Loucy (cell line): ENCODE measurements around the gene CLSTN1.

Source experiments
- H2AFZ ChIP-seq: fragments of 200-600 bp; sonication (generic); 2 replicates; pipeline ENCODE4 v1.6.0; 2016; ENCODE audit warnings: antibody characterized with exemption, mild to moderate bottlenecking, low read length, moderate library complexity
- H3F3A ChIP-seq: fragments of 200-600 bp; 2 replicates; pipeline ENCODE4 v1.6.0; 2016; ENCODE audit warnings: antibody characterized with exemption, low read depth, mild to moderate bottlenecking
- H3K27me3 ChIP-seq: fragments of 200-600 bp; sonication (generic); 2 replicates; pipeline ENCODE4 v1.6.1; 2014; ENCODE audit warnings: low read length, mild to moderate bottlenecking; ENCODE audit not compliant: insufficient read depth, poor library complexity, severe bottlenecking
- H3K36me3 ChIP-seq: fragments of 200-600 bp; sonication (generic); 2 replicates; pipeline ENCODE4 v1.6.1; 2016; ENCODE audit warnings: low read length; ENCODE audit not compliant: insufficient read depth
- H3K4me1 ChIP-seq: fragments of 200-600 bp; sonication (generic); 2 replicates; pipeline ENCODE4 v1.5.1; 2014; ENCODE audit warnings: low read length, mild to moderate bottlenecking; ENCODE audit not compliant: insufficient read depth, poor library complexity, severe bottlenecking
- H3K4me2 ChIP-seq: fragments of 200-600 bp; sonication (generic); 2 replicates; pipeline ENCODE4 v1.6.0; 2014; ENCODE audit warnings: antibody characterized with exemption, low read length, low read depth, mild to moderate bottlenecking; ENCODE audit not compliant: poor library complexity, severe bottlenecking
- H3K4me3 ChIP-seq: fragments of 200-600 bp; sonication (generic); 2 replicates; pipeline ENCODE4 v1.5.1; 2014; ENCODE audit warnings: low read length, mild to moderate bottlenecking, mixed read lengths; ENCODE audit not compliant: poor library complexity, severe bottlenecking
- H3K79me2 ChIP-seq: fragments of 200-600 bp; sonication (generic); 2 replicates; pipeline ENCODE4 v1.6.1; 2014; ENCODE audit warnings: low read length; ENCODE audit not compliant: insufficient read depth
- H3K9ac ChIP-seq: fragments of 200-600 bp; sonication (generic); 2 replicates; pipeline ENCODE4 v1.6.0; 2014; ENCODE audit warnings: mild to moderate bottlenecking, low read depth, low read length, moderate library complexity; ENCODE audit not compliant: poor library complexity, severe bottlenecking
- H3K9me2 ChIP-seq: fragments of 200-600 bp; sonication (generic); replicated peaks from 2 replicates; pipeline ENCODE4 v1.6.1; 2016; ENCODE audit warnings: low read depth, low read length, mixed read lengths
- H3K9me3 ChIP-seq: fragments of 200-600 bp; sonication (generic); 2 replicates; pipeline ENCODE4 v1.6.1; 2014; ENCODE audit warnings: mild to moderate bottlenecking, antibody characterized with exemption, low read length, low read depth; ENCODE audit not compliant: insufficient read depth
- H4K20me1 ChIP-seq: fragments of 200-600 bp; sonication (generic); 2 replicates; pipeline ENCODE4 v1.6.0; 2014; ENCODE audit warnings: antibody characterized with exemption, low read length, mild to moderate bottlenecking; ENCODE audit not compliant: insufficient read depth, poor library complexity, severe bottlenecking
- CTCF ChIP-seq: fragments of 200-600 bp; sonication (generic); conservative IDR thresholded peaks from 2 replicates; pipeline ENCODE4 v1.5.1; 2014; ENCODE audit warnings: mild to moderate bottlenecking, antibody characterized with exemption, low read length
- EZH2phosphoT487 ChIP-seq: fragments of 200-600 bp; IDR thresholded peaks from 2 replicates; pipeline ENCODE4 v1.6.1; 2018; ENCODE audit warnings: antibody characterized with exemption, mild to moderate bottlenecking, moderate library complexity, borderline replicate concordance

Gene CLSTN1

GRCh38 chr1:9736241-9736640, 87.5 kb downstream of the CLSTN1 start:
- peaks cover 93% of the 10 kb centered on the region; the same call in 1 of the 2 replicates for H3K36me3 ChIP-seq
- H3K9me2 ChIP-seq, result no peaks in the 10 kb centered on the region
- no peak for TF ChIP-seq CTCF

GRCh38 chr1:9735800-9736199, 88.0 kb downstream of the CLSTN1 start:
- Histone ChIP-seq H3K27me3 (no peaks in the 10 kb centered on the region), H3K4me1 (no peaks in the 10 kb centered on the region), H3K9me3 (no peaks in the 10 kb centered on the region), H3F3A (no peaks in the 10 kb centered on the region), H3K79me2 (no peaks in the 10 kb centered on the region), H2AFZ (no peak overlapping the region), H3K36me3 (peaks cover 93% of the 10 kb centered on the region; the same call in 1 of the 2 replicates), H3K9me2 (no peaks in the 10 kb centered on the region), H3K4me2 (no peak overlapping the region), H3K9ac (no peak overlapping the region), H4K20me1 (no peaks in the 10 kb centered on the region), H3K4me3 (no peak overlapping the region)
- TF ChIP-seq CTCF (no peak), EZH2phosphoT487 (no peak)

More at GRCh38 chr1:9736241-9736640, 87.5 kb downstream of the CLSTN1 start:
- no peak overlapping the region for H2AFZ ChIP-seq
- H3K9me3 ChIP-seq, result no peaks in the 10 kb centered on the region
- no peaks in the 10 kb centered on the region for H3F3A ChIP-seq
- H3K4me2 ChIP-seq, result no peak overlapping the region
- H3K4me3 ChIP-seq, result no peak overlapping the region
- H3K4me1 ChIP-seq, result no peaks in the 10 kb centered on the region
- H3K79me2 ChIP-seq, result no peaks in the 10 kb centered on the region
- no peaks in the 10 kb centered on the region for H3K27me3 ChIP-seq
- no peak overlapping the region for H3K9ac ChIP-seq
- no peaks in the 10 kb centered on the region for H4K20me1 ChIP-seq

- Histone ChIP-seq H3F3A (no peaks in the 10 kb centered on the region), H3K79me2 (no peaks in the 10 kb centered on the region), H3K27me3 (no peaks in the 10 kb centered on the region), H3K4me3 (no peak overlapping the region), H3K36me3 (peaks cover 91% of the 10 kb centered on the region; the same call in 1 of the 2 replicates), H3K4me2 (no peak overlapping the region), H3K9ac (no peak overlapping the region), H2AFZ (no peak overlapping the region), H3K9me3 (no peaks in the 10 kb centered on the region), H3K4me1 (no peaks in the 10 kb centered on the region), H3K9me2 (no peaks in the 10 kb centered on the region), H4K20me1 (no peaks in the 10 kb centered on the region)
- no peak for TF ChIP-seq CTCF
- no peak for TF ChIP-seq EZH2phosphoT487
Observed at GRCh38 chr1:9733160-9733789, 90.5 kb downstream of the CLSTN1 start.
